Right cardiac atrium (tissue), 5 donors: ENCODE data around the gene NSL1. TPM values are rescaled to one million over a fixed set of nuclear protein-coding genes. Genes with fewer than 3 reads are reported as not detected.
A peak's percentile ranks its signal among the peaks of the same experiment; 100 is the strongest.

Experiments
- ATAC-seq, 2 donors: fragments of 200-7000 bp; cut with Tn5 transposase; one replicate each; pipeline versions ENCODE4 v1.8.0 to v1.9.1; 2020; ENCODE audit warnings: moderate library complexity in 2 of 2, mild to moderate bottlenecking in 1 of 2
- DNase-seq, 3 donors: peaks; one replicate each; pipeline ENCODE4 v3.0.0-alpha.2; 2020
- H3K27ac ChIP-seq: one replicate; pipeline ENCODE4 v1.5.1; 2013; ENCODE audit warnings: mild to moderate bottlenecking, low read length, control low read depth, moderate library complexity
- H3K27me3 ChIP-seq: one replicate; pipeline ENCODE4 v1.6.1; 2013; ENCODE audit not compliant: control insufficient read depth, insufficient read depth
- H3K4me1 ChIP-seq: one replicate; pipeline ENCODE4 v1.6.1; 2013; ENCODE audit warnings: low read length; ENCODE audit not compliant: control insufficient read depth, insufficient read depth
- H3K4me3 ChIP-seq: one replicate; pipeline ENCODE4 v1.5.1; 2013; ENCODE audit warnings: low read length, control low read depth
- H3K9me3 ChIP-seq: one replicate; pipeline ENCODE4 v1.6.1; 2013; ENCODE audit warnings: low read length; ENCODE audit not compliant: control insufficient read depth
- WGBS: extraction: QIAGEN DNeasy Blood & Tissue Kit; methylation state at CpG from one replicate; pipeline ENCODE4 v1.1.7; 2013; 5-methylcytosine and 5-hydroxymethylcytosine counted together
- intact Hi-C, 4 donors: fragments of 100-400 bp; cut with DNase I; formaldehyde crosslinking; loops; one replicate each; pipeline versions ENCODE4 v1.11.0 to v1.14.0; 2022 to 2023
- polyA plus RNA-seq: library from polyadenylated mRNA; stranded (reverse); fragments of 200-250 nt; gene quantifications from one replicate; pipeline ENCODE4 v1.2.3, GENCODE V29; 2013
- total RNA-seq, 4 donors: library from RNA; stranded (reverse); fragmentation: NEBNext Ultra II Directional; extraction: Animal tissue kit (Norgen Biotek cat#: 25700); gene quantifications; one replicate each; pipeline ENCODE4 v1.2.1, GENCODE V29; 2021
- donor health status: healthy with polysubstance abuse.
- donor health status: DM: no; HTN: yes; CAD: no.
- donor health status: DM: no; HTN: no; CAD: no.
- donor health status: DM: no; HTN: yes; CAD: no; lungs with severe emphysema.
- donor health status: DM: yes; HTN: yes; CAD: no.

Gene NSL1
- total and polyA plus RNA-seq, 5 donors = 22.5 to 30.6 (median 23.7) TPM

- ATAC-seq (peak; percentile 69 to 79), DNase-seq (peak; percentile 56 to 77 (median 76))
- Histone ChIP-seq H3K4me1 (no peaks in the 10 kb centered on the region), H3K27ac (no peak overlapping the region), H3K9me3 (no peaks in the 10 kb centered on the region), H3K27me3 (no peaks in the 10 kb centered on the region), H3K4me3 (peak overlapping the region; percentile 57)
- intact Hi-C loops = no loop called here
- WGBS = 7% methylated on average over 27 of the region's 27 CpGs
Measured at GRCh38 chr1:212700892-212701819, 90.4 kb downstream of the NSL1 start.

- intact Hi-C loops = no loop called here
- Histone ChIP-seq H3K27ac (peak overlapping the region; percentile 46), H3K9me3 (no peaks in the 10 kb centered on the region), H3K4me3 (peak overlapping the region; percentile 57), H3K27me3 (no peaks in the 10 kb centered on the region), H3K4me1 (no peaks in the 10 kb centered on the region)
- DNase-seq = peak; percentile 58 to 83 (median 72)
- under 1% methylated on average over 56 of the region's 56 CpGs for WGBS
- ATAC-seq = peak; percentile 69 to 84
Measured at GRCh38 chr1:212700223-212700891, 91.2 kb downstream of the NSL1 start.

GRCh38 chr1:212699625-212700222, 91.9 kb downstream of the NSL1 start, which contains the start of gene BATF3:
Gene BATF3, minus strand, starts transcription at chr1:212699840. Its CDS starts 78 bp downstream, at chr1:212699762.
- Histone ChIP-seq H3K27me3 (no peaks in the 10 kb centered on the region), H3K27ac (peak within 1 kb of the TSS; percentile 46), H3K4me1 (no peaks in the 10 kb centered on the region), H3K9me3 (no peaks in the 10 kb centered on the region), H3K4me3 (peak within 1 kb of the TSS; percentile 57)
- peak; percentile 79 to 83 for ATAC-seq
- intact Hi-C loops = no loop called here
- peak; percentile 73 to 86 (median 81) for DNase-seq
- WGBS = 1% methylated on average over 78 of the region's 79 CpGs

DNA sequence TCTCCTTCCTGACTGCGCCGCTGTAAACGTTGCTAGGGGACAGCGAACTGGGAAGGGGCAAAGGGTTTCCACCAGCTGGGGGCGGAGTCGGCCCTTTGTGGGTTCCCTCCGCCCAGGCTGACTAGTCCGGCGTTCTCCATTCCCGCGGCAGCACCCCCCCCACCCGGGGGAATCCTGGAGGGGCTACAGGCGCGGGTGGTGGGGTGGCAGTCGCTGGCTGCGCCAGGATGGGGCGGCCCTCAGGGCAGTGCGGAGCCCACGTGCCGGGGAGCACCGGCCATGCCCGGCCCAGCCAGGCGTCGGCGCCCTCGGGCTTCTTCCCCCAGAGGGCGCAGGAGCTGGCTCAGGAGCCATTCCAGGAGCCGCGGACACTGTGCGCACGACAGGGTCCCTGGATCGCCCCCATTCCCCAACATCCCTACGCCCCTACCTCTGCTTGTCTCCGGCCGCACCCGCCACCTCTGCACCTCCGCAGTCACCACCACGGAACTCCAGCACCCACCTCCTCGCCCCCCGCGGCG, 92.4 kb downstream of the NSL1 start:
- Histone ChIP-seq H3K27me3 (no peaks in the 10 kb centered on the region), H3K9me3 (no peaks in the 10 kb centered on the region), H3K27ac (no peak overlapping the region), H3K4me1 (no peaks in the 10 kb centered on the region), H3K4me3 (peak overlapping the region; percentile 57)
- DNase-seq (peak; percentile 40 to 76 (median 74)), ATAC-seq (peak; percentile 52 to 61)
- WGBS = 1% methylated on average over 42 of the region's 42 CpGs
- intact Hi-C loops = no loop called here

- no peak for DNase-seq
- peak overlapping the region; percentile 57 for H3K4me3 ChIP-seq
- H3K9me3 ChIP-seq = no peaks in the 10 kb centered on the region
- H3K4me1 ChIP-seq = no peaks in the 10 kb centered on the region
- no peaks in the 10 kb centered on the region for H3K27me3 ChIP-seq
- intact Hi-C loops = no loop called here
- ATAC-seq = no peak
- 37% methylated on average over 12 of the region's 12 CpGs for WGBS
- H3K27ac ChIP-seq = no peak overlapping the region
Measured at GRCh38 chr1:212698467-212699103, 93.0 kb downstream of the NSL1 start.

DNA sequence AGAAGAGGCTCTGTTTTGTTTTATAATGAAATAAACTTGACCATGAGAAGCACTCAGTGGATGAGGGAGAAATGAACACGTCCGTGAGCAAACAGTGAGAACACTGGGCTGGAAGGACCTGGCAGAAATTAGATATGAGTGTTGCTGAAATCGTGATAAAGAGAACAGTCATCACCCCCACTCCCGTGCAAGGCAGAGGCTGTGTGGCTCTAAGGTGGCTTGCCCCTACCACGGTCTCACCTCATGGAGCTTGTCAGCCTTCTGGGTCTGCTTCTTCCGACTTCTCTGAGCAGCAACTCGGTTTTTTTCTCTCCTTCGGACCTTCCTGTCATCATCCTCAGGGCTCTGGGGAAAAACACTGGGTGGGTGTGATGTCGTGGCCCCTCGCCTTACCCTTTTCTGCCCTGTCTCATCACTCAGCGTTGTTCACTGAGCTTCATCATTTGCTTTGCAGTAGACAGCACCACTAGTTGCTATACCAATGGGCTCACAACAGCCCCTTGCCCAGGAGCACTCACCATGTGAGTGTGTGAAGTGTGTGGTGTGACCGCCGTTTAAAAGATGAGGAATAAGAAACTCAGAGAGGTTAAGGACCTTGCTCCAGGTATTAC, 94.8 kb downstream of the NSL1 start:
- DNase-seq = no peak
- WGBS = 77% methylated on average over 13 of the region's 13 CpGs
- ATAC-seq = no peak
- Histone ChIP-seq H3K9me3 (no peaks in the 10 kb centered on the region), H3K4me1 (no peaks in the 10 kb centered on the region), H3K27ac (no peak overlapping the region), H3K27me3 (no peaks in the 10 kb centered on the region), H3K4me3 (no peak overlapping the region)
- intact Hi-C loops = no loop called here

DNA sequence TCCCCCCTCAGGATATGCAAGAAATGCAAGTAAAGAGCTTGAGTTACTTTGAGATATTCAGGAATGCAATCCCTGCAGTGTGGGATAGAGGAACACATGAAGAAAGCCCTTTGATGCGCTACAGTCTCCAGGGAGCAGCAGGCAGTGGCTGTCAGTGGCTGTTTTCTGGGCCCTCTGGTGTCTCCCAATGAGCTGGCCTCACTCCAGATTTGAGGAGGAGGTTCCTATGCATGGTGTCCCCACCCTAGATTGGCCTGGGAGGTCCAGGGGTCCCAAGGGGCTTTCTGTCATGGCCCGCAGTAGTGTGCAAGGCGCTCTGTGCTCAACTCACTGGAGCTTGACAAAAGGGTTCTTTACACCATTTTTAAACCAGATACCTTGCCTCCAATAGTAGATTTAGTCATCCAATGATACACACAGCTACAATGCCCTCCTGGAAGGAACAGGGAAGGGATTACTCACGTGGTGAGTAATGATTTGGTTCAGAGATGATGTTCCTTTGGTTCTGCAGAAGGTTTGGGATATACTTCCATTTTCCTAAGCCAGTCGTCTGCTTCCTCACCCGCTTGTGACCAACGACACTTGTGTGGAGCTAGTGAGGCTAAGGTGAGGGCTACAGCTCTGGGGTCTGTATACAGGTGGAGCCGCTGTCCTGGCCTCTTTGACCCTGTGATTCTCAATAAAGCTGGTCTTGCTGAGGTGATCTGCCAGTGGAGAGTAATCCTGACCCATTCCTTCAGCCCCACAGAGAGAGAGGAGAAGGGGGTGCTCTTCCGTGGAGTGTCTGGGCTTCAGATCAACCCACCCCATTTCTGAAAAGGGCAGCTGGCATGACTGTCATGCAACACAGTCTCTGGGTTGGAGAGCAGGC, 98.6 kb downstream of the NSL1 start:
- WGBS = 96% methylated on average over 9 of the region's 9 CpGs
- intact Hi-C loops = no loop called here
- Histone ChIP-seq H3K27ac (no peak overlapping the region), H3K27me3 (no peaks in the 10 kb centered on the region), H3K4me3 (no peak overlapping the region), H3K9me3 (no peaks in the 10 kb centered on the region), H3K4me1 (no peaks in the 10 kb centered on the region)
- DNase-seq = no peak
- no peak for ATAC-seq

DNA sequence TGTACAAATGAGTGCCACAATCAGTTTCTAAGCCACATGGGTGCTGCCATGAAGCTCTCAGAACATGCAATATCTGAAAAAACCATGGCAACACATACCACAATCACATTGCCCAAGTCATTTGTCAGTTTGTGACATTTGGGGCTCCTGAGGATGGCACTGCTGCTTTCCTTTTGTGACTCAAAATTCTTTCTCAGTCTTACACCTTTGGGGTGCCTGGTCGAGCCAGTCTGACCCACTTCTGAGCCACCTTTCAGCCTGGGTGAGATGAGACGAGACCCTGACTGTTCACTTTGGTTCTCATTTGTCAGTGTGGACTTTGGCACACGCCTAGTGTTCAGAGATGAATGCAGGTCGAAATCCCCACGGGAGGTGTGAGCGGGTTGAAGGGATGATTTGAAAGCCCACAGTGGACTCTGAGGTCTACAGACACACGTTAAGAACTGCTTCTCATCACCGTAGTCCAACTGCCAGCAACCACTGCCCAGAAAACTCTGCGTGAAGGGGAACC, 100.0 kb downstream of the NSL1 start:
- 85% methylated on average over 9 of the region's 9 CpGs for WGBS
- H3K27ac ChIP-seq = no peak overlapping the region
- DNase-seq (no peak), ATAC-seq (no peak)
- no peaks in the 10 kb centered on the region for H3K4me1 ChIP-seq
- H3K27me3 ChIP-seq = no peaks in the 10 kb centered on the region
- H3K4me3 ChIP-seq = no peak overlapping the region
- intact Hi-C loops = no loop called here
- no peaks in the 10 kb centered on the region for H3K9me3 ChIP-seq

- DNase-seq = no peak
- Histone ChIP-seq H3K4me1 (no peaks in the 10 kb centered on the region), H3K27ac (no peak overlapping the region), H3K4me3 (no peak overlapping the region), H3K27me3 (no peaks in the 10 kb centered on the region), H3K9me3 (no peaks in the 10 kb centered on the region)
- ATAC-seq = no peak
- intact Hi-C loops = no loop called here
- WGBS = 91% methylated on average over 4 of the region's 4 CpGs
Measured at GRCh38 chr1:212690816-212691403, 100.7 kb downstream of the NSL1 start.
